BE2C (cell line): ENCODE data around the gene LMOD1.
"Not testable (repeated sequence)": the region's sequence is repeated elsewhere in the genome, so short reads cannot be mapped to it uniquely, and the experiment has no call there.

ENCODE experiments used
- DNase-seq: peaks from one replicate; pipeline ENCODE4 v3.0.0-alpha.2; 2020
- H3K27me3 ChIP-seq: fragments of 250-450 bp; sonication (Bioruptor Pico); 2 replicates; pipeline ENCODE4 v1.5.1; 2020; ENCODE audit warnings: mild to moderate bottlenecking
- H3K36me3 ChIP-seq: fragments of 250-450 bp; sonication (Bioruptor Pico); 2 replicates; pipeline ENCODE4 v1.5.1; 2020; ENCODE audit warnings: mild to moderate bottlenecking
- H3K4me1 ChIP-seq: fragments of 250-450 bp; sonication (Bioruptor Pico); 2 replicates; pipeline ENCODE4 v1.5.1; 2020
- H3K4me3 ChIP-seq: 2 replicates; pipeline ENCODE4 v1.5.1; 2011; ENCODE audit warnings: low read depth, low read length
- H3K9me3 ChIP-seq: fragments of 250-450 bp; sonication (Bioruptor Pico); 2 replicates; pipeline ENCODE4 v1.5.1; 2020
- CTCF ChIP-seq: IDR thresholded peaks from 2 replicates; pipeline ENCODE4 v1.5.1; 2012; ENCODE audit warnings: mild to moderate bottlenecking, low read depth, low read length

LMOD1 gene

GRCh38 chr1:201966171-201966570, 19.8 kb upstream of the LMOD1 start:
- no peaks in the 10 kb centered on the region for H3K9me3 ChIP-seq
- peaks cover 87% of the 10 kb centered on the region for H3K36me3 ChIP-seq
- DNase-seq: no peak
- H3K27me3 ChIP-seq: no peaks in the 10 kb centered on the region
- no peak overlapping the region for H3K4me3 ChIP-seq
- TF ChIP-seq CTCF: no peak
- H3K4me1 ChIP-seq: no peaks in the 10 kb centered on the region

DNA sequence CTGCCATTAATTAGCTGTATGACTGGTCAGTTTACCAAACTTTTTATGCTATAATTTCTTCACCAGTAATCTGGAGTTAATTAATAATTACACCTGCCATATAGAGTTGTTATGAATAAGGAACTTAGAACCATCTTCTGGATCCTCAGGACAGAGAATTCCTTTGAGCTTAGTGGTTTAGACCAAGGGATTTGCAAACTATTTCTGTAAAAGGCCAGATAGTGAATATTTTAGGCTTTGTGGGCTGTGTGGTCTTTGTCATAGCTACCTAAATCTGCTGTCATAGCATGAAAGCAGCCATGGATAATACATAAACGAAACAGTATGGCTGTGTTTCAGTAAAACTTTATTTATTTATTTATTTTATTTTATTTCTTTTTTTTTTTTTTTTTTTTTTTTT, 17.9 kb upstream of the LMOD1 start:
- Histone ChIP-seq H3K27me3 (no peaks in the 10 kb centered on the region), H3K36me3 (peaks cover 84% of the 10 kb centered on the region), H3K4me3 (no peak overlapping the region), H3K9me3 (no peaks in the 10 kb centered on the region), H3K4me1 (no peaks in the 10 kb centered on the region)
- no peak for DNase-seq
- no peak for TF ChIP-seq CTCF

DNA sequence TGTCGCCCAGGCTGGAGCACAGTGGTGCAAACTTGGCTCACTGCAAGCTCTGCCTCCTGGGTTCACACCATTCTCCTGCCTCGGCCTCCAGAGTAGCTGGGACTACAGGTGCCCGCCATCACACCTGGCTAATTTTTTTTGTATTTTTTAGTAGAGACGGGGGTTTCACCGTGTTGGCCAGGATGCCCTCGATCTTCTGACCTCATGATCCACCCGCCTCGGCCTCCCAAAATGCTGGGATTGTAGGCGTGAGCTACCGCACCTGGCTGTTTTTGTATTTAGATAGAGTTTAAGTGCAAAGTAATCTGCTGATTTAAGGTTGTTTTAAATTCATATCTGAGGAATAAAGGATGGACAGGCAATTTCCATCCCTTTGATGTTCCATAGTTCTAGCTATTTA, 16.0 kb upstream of the LMOD1 start:
- H3K36me3 ChIP-seq: peaks cover 88% of the 10 kb centered on the region
- not testable (repeated sequence) for H3K4me3 ChIP-seq, H3K9me3 ChIP-seq, H3K27me3 ChIP-seq, H3K4me1 ChIP-seq, DNase-seq

- H3K4me1 ChIP-seq: no peaks in the 10 kb centered on the region
- H3K9me3 ChIP-seq: no peaks in the 10 kb centered on the region
- no peaks in the 10 kb centered on the region for H3K27me3 ChIP-seq
- DNase-seq: no peak
- no peak overlapping the region for H3K4me3 ChIP-seq
- TF ChIP-seq CTCF: no peak
- peaks cover 60% of the 10 kb centered on the region for H3K36me3 ChIP-seq
Measured at GRCh38 chr1:201958348-201958747, 12.0 kb upstream of the LMOD1 start.

GRCh38 chr1:201955729-201956143, 9.4 kb upstream of the LMOD1 start:
- H3K4me1 ChIP-seq: no peaks in the 10 kb centered on the region
- peaks cover 34% of the 10 kb centered on the region for H3K36me3 ChIP-seq
- no peak for TF ChIP-seq CTCF

DNA sequence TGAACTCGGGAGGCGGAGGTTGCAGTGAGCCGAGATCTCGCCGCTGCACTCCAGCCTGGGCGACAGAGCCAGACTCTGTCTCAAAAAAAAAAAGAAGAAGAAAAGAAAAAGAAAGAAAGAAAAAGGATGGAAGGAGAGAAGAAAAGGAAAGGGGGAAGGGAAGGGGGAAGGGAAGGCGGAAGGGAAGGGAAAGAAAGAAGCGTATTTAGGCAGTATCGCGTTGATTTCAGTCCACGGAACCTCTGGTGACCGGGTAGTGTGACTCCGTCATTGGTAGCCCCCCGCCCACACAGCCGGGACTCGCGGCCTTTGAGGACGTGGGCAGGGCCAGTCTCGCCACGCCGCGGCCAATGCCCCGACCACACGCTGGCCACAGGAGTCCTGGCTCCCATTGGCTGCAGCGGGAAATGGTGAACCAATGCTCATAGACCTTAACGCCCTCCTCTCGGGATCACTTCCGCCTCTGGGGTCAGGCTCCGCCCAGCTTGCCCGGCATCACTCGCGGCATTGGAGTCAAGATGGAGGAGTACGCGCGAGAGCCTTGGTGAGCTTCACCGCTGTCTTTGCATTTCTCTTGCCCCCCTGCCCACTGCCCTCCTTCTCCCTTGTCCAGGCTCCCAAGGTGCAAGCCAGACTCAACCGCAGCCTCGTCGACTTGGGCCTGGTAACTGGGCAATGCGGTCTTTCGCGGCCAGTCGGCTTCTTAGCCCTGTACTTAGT, 8.8 kb upstream of the LMOD1 start, which contains the start of gene TIMM17A:
Gene TIMM17A (plus strand): TSS at position 495 of the 720 bp plus-strand sequence. CDS start 24 bp downstream, at position 519.
- Histone ChIP-seq H3K36me3 (peaks cover 30% of the 10 kb centered on the region), H3K4me3 (peak within 1 kb of the TSS; percentile 96), H3K27me3 (no peaks in the 10 kb centered on the region), H3K9me3 (no peaks in the 10 kb centered on the region), H3K4me1 (no peaks in the 10 kb centered on the region)
- peak; percentile 98 for DNase-seq
- TF ChIP-seq CTCF: no peak

More at GRCh38 chr1:201955729-201956143, 9.4 kb upstream of the LMOD1 start:
- H3K9me3 ChIP-seq: no peaks in the 10 kb centered on the region
- H3K4me3 ChIP-seq: peak overlapping the region; percentile 96
- no peak for DNase-seq
- no peaks in the 10 kb centered on the region for H3K27me3 ChIP-seq
